H1 (cell line): Measurements from ENCODE around the gene STAT1. TPM values are rescaled to one million over a fixed set of nuclear protein-coding genes. Genes with fewer than 3 reads are reported as not detected.

Experiments used
- GTF2F1 ChIP-seq: IDR thresholded peaks from 2 replicates; pipeline ENCODE4 v1.6.1; 2012; ENCODE audit warnings: low read depth, low read length, improper control_type of control experiment, borderline replicate concordance
- HDAC6 ChIP-seq: IDR thresholded peaks from one replicate; pipeline ENCODE4 v1.7.1; 2012; ENCODE audit warnings: low read depth, mild to moderate bottlenecking, inconsistent platforms, low read length, moderate library complexity
- KDM1A ChIP-seq: fragments of 200-600, 300-600 bp; sonication (generic); IDR thresholded peaks from 2 replicates; pipeline ENCODE4 v1.7.1; 2016; ENCODE audit warnings: mild to moderate bottlenecking, low read length, borderline replicate concordance
- MAFK ChIP-seq: IDR thresholded peaks from 2 replicates; pipeline ENCODE4 v1.6.1; 2012; ENCODE audit warnings: low read depth, mild to moderate bottlenecking, improper control_type of control experiment, low read length
- polyA plus RNA-seq, 7 experiments: library from polyadenylated mRNA; depleted of rRNA in 3 of 7; stranded (reverse) in 5 of 7; unstranded in 2 of 7; fragments of >200 nt in 5 of 7; fragments of 200-250 nt in 2 of 7; gene quantifications; 1 replicate in 5 of 7; 2 replicates in 1 of 7; 4 replicates in 1 of 7; pipeline versions ENCODE4 v1.2.1 to v1.2.3, GENCODE V29; 2011 to 2013; ENCODE audit warnings: missing spikeins in 2 of 7, mixed read lengths in 2 of 7
- total RNA-seq: library from RNA; stranded (reverse); fragmentation: NEBNext Ultra II Directional; extraction: Animal tissue kit (Norgen Biotek cat#: 25700); gene quantifications from 2 replicates; pipeline ENCODE4 v1.2.1, GENCODE V29; 2021
- TF ChIP-seq, protein P1 (sequence below): fragments of 300-600 bp; sonication (generic); IDR thresholded peaks from 2 replicates; pipeline ENCODE4 v1.7.1; 2012; ENCODE audit warnings: low read length, moderate library complexity, mild to moderate bottlenecking, inconsistent platforms; ENCODE audit not compliant: insufficient replicate concordance

The STAT1 gene
- total and polyA plus RNA-seq, 2 of the 8 experiments (the other 6 are each of a cell fraction or from before 2014, with no cell fraction given), result 20.3 to 43.0 TPM

DNA sequence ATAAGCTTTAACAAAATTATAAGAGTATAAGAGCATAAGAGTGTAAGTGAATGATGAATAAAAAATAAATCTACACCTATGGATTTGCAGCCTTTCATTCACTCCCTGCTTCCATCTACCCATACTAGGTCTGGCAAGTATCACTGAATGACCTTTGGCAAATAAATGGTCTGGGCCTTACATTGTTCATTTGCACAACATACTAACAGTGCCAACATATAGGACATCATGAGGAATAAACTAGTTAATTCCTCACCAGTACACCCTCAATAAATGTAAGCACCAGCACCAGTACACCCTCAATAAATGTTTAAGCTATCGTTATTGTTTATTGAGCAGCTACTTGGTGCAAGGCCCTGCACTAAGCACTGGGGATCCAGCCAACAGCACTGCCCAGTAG lies 26.9 kb downstream of the STAT1 start (continued):
- TF ChIP-seq, protein P1, sequence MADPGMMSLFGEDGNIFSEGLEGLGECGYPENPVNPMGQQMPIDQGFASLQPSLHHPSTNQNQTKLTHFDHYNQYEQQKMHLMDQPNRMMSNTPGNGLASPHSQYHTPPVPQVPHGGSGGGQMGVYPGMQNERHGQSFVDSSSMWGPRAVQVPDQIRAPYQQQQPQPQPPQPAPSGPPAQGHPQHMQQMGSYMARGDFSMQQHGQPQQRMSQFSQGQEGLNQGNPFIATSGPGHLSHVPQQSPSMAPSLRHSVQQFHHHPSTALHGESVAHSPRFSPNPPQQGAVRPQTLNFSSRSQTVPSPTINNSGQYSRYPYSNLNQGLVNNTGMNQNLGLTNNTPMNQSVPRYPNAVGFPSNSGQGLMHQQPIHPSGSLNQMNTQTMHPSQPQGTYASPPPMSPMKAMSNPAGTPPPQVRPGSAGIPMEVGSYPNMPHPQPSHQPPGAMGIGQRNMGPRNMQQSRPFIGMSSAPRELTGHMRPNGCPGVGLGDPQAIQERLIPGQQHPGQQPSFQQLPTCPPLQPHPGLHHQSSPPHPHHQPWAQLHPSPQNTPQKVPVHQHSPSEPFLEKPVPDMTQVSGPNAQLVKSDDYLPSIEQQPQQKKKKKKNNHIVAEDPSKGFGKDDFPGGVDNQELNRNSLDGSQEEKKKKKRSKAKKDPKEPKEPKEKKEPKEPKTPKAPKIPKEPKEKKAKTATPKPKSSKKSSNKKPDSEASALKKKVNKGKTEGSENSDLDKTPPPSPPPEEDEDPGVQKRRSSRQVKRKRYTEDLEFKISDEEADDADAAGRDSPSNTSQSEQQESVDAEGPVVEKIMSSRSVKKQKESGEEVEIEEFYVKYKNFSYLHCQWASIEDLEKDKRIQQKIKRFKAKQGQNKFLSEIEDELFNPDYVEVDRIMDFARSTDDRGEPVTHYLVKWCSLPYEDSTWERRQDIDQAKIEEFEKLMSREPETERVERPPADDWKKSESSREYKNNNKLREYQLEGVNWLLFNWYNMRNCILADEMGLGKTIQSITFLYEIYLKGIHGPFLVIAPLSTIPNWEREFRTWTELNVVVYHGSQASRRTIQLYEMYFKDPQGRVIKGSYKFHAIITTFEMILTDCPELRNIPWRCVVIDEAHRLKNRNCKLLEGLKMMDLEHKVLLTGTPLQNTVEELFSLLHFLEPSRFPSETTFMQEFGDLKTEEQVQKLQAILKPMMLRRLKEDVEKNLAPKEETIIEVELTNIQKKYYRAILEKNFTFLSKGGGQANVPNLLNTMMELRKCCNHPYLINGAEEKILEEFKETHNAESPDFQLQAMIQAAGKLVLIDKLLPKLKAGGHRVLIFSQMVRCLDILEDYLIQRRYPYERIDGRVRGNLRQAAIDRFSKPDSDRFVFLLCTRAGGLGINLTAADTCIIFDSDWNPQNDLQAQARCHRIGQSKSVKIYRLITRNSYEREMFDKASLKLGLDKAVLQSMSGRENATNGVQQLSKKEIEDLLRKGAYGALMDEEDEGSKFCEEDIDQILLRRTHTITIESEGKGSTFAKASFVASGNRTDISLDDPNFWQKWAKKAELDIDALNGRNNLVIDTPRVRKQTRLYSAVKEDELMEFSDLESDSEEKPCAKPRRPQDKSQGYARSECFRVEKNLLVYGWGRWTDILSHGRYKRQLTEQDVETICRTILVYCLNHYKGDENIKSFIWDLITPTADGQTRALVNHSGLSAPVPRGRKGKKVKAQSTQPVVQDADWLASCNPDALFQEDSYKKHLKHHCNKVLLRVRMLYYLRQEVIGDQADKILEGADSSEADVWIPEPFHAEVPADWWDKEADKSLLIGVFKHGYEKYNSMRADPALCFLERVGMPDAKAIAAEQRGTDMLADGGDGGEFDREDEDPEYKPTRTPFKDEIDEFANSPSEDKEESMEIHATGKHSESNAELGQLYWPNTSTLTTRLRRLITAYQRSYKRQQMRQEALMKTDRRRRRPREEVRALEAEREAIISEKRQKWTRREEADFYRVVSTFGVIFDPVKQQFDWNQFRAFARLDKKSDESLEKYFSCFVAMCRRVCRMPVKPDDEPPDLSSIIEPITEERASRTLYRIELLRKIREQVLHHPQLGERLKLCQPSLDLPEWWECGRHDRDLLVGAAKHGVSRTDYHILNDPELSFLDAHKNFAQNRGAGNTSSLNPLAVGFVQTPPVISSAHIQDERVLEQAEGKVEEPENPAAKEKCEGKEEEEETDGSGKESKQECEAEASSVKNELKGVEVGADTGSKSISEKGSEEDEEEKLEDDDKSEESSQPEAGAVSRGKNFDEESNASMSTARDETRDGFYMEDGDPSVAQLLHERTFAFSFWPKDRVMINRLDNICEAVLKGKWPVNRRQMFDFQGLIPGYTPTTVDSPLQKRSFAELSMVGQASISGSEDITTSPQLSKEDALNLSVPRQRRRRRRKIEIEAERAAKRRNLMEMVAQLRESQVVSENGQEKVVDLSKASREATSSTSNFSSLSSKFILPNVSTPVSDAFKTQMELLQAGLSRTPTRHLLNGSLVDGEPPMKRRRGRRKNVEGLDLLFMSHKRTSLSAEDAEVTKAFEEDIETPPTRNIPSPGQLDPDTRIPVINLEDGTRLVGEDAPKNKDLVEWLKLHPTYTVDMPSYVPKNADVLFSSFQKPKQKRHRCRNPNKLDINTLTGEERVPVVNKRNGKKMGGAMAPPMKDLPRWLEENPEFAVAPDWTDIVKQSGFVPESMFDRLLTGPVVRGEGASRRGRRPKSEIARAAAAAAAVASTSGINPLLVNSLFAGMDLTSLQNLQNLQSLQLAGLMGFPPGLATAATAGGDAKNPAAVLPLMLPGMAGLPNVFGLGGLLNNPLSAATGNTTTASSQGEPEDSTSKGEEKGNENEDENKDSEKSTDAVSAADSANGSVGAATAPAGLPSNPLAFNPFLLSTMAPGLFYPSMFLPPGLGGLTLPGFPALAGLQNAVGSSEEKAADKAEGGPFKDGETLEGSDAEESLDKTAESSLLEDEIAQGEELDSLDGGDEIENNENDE, result no peak
- no peak for TF ChIP-seq HDAC6
- no peak for TF ChIP-seq KDM1A
- TF ChIP-seq MAFK, result no peak
- no peak for TF ChIP-seq GTF2F1
